Loucy (cell line): ENCODE results near the gene FMNL2.

ENCODE experiments used
- H2AFZ ChIP-seq: fragments of 200-600 bp; sonication (generic); 2 replicates; pipeline ENCODE4 v1.6.0; 2016; ENCODE audit warnings: antibody characterized with exemption, mild to moderate bottlenecking, low read length, moderate library complexity
- H3F3A ChIP-seq: fragments of 200-600 bp; 2 replicates; pipeline ENCODE4 v1.6.0; 2016; ENCODE audit warnings: antibody characterized with exemption, low read depth, mild to moderate bottlenecking
- H3K27me3 ChIP-seq: fragments of 200-600 bp; sonication (generic); 2 replicates; pipeline ENCODE4 v1.6.1; 2014; ENCODE audit warnings: low read length, mild to moderate bottlenecking; ENCODE audit not compliant: insufficient read depth, poor library complexity, severe bottlenecking
- H3K36me3 ChIP-seq: fragments of 200-600 bp; sonication (generic); 2 replicates; pipeline ENCODE4 v1.6.1; 2016; ENCODE audit warnings: low read length; ENCODE audit not compliant: insufficient read depth
- H3K4me1 ChIP-seq: fragments of 200-600 bp; sonication (generic); 2 replicates; pipeline ENCODE4 v1.5.1; 2014; ENCODE audit warnings: low read length, mild to moderate bottlenecking; ENCODE audit not compliant: insufficient read depth, poor library complexity, severe bottlenecking
- H3K4me2 ChIP-seq: fragments of 200-600 bp; sonication (generic); 2 replicates; pipeline ENCODE4 v1.6.0; 2014; ENCODE audit warnings: antibody characterized with exemption, low read length, low read depth, mild to moderate bottlenecking; ENCODE audit not compliant: poor library complexity, severe bottlenecking
- H3K4me3 ChIP-seq: fragments of 200-600 bp; sonication (generic); 2 replicates; pipeline ENCODE4 v1.5.1; 2014; ENCODE audit warnings: low read length, mild to moderate bottlenecking, mixed read lengths; ENCODE audit not compliant: poor library complexity, severe bottlenecking
- H3K79me2 ChIP-seq: fragments of 200-600 bp; sonication (generic); 2 replicates; pipeline ENCODE4 v1.6.1; 2014; ENCODE audit warnings: low read length; ENCODE audit not compliant: insufficient read depth
- H3K9ac ChIP-seq: fragments of 200-600 bp; sonication (generic); 2 replicates; pipeline ENCODE4 v1.6.0; 2014; ENCODE audit warnings: mild to moderate bottlenecking, low read depth, low read length, moderate library complexity; ENCODE audit not compliant: poor library complexity, severe bottlenecking
- H3K9me2 ChIP-seq: fragments of 200-600 bp; sonication (generic); replicated peaks from 2 replicates; pipeline ENCODE4 v1.6.1; 2016; ENCODE audit warnings: low read depth, low read length, mixed read lengths
- H3K9me3 ChIP-seq: fragments of 200-600 bp; sonication (generic); 2 replicates; pipeline ENCODE4 v1.6.1; 2014; ENCODE audit warnings: mild to moderate bottlenecking, antibody characterized with exemption, low read length, low read depth; ENCODE audit not compliant: insufficient read depth
- H4K20me1 ChIP-seq: fragments of 200-600 bp; sonication (generic); 2 replicates; pipeline ENCODE4 v1.6.0; 2014; ENCODE audit warnings: antibody characterized with exemption, low read length, mild to moderate bottlenecking; ENCODE audit not compliant: insufficient read depth, poor library complexity, severe bottlenecking
- EZH2phosphoT487 ChIP-seq: fragments of 200-600 bp; IDR thresholded peaks from 2 replicates; pipeline ENCODE4 v1.6.1; 2018; ENCODE audit warnings: antibody characterized with exemption, mild to moderate bottlenecking, moderate library complexity, borderline replicate concordance
- TF ChIP-seq, protein P1 (sequence below): fragments of 200-600 bp; sonication (generic); conservative IDR thresholded peaks from 2 replicates; pipeline ENCODE4 v1.5.1; 2014; ENCODE audit warnings: mild to moderate bottlenecking, antibody characterized with exemption, low read length

FMNL2 gene

DNA sequence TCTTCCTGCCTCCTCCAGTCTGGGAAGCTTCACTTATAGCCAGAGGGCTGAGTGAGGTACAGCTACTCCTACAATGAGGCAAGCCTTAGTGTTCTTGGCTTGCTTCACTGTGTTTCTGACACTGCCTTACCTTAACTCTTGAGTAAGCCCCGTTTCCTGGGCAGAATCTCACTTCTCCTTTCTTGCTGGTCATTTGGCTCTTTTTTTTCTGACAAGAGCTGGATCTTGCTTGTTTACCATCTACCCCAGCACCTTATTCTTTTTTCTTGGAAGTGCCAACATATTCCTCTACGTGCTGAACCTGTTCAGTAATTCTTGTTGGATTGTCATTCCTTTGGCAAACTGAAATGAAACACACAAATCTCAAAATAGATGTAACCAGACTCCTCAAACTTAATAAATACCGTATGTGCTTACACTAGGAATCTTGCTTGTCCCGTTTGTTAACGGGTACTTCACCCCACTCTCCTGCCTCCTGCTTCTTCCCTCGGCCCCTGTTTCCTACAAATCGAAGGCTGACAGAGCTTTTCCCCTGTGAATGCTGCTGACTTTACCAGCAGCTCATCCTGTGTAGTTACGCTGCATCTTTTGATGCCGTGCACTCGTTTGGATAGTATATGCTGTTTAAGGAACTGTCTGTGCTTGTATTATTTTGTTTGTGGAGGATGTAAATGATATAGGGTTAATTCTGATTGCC, 132.2 kb downstream of the FMNL2 start:
- Histone ChIP-seq H3K4me1 (no peaks in the 10 kb centered on the region), H3K9ac (no peak overlapping the region), H3K4me3 (no peak overlapping the region), H3K4me2 (no peak overlapping the region), H4K20me1 (no peaks in the 10 kb centered on the region), H3F3A (no peaks in the 10 kb centered on the region), H3K36me3 (no peaks in the 10 kb centered on the region), H2AFZ (no peak overlapping the region), H3K9me2 (no peaks in the 10 kb centered on the region), H3K27me3 (no peaks in the 10 kb centered on the region), H3K9me3 (no peaks in the 10 kb centered on the region), H3K79me2 (no peaks in the 10 kb centered on the region)
- TF ChIP-seq EZH2phosphoT487 = no peak
- TF ChIP-seq, protein P1, sequence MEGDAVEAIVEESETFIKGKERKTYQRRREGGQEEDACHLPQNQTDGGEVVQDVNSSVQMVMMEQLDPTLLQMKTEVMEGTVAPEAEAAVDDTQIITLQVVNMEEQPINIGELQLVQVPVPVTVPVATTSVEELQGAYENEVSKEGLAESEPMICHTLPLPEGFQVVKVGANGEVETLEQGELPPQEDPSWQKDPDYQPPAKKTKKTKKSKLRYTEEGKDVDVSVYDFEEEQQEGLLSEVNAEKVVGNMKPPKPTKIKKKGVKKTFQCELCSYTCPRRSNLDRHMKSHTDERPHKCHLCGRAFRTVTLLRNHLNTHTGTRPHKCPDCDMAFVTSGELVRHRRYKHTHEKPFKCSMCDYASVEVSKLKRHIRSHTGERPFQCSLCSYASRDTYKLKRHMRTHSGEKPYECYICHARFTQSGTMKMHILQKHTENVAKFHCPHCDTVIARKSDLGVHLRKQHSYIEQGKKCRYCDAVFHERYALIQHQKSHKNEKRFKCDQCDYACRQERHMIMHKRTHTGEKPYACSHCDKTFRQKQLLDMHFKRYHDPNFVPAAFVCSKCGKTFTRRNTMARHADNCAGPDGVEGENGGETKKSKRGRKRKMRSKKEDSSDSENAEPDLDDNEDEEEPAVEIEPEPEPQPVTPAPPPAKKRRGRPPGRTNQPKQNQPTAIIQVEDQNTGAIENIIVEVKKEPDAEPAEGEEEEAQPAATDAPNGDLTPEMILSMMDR = no peak

DNA sequence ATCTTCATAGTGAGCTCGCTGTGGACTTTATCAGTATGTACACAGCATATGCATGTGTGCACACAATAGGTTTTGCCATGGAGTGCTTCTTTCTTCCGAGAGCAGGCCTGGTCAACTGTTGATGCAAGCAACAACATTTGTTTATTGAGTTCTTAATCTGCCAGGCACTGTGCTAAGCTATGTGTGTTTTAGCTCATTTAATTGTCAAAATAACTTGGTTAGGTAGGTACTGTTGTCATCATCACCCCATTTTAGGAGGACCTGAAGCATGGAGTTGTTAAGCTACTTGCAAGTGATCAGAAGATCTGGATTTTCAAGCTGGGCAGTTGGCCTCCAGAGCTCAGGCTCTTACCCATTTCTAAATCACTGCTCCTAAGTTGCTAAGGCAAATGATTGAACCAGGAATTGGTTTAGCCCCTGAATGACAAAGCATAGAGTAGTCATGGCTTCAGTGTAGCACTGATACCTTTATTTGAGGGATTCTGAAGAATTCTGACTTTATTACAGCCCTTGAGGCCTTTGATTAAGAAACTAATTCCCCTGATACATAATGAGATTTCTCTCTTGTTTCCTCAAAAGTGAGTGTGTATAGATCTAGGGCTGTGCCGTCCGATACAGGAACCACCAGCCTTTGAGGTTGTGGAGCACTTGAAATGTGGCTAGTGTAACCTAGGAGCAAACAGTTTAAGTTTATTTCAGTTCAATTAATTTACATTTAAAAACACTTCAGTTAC, 132.9 kb downstream of the FMNL2 start:
- H3K4me2 ChIP-seq = no peak overlapping the region
- H3K79me2 ChIP-seq = no peaks in the 10 kb centered on the region
- H3K4me3 ChIP-seq = no peak overlapping the region
- TF ChIP-seq EZH2phosphoT487 = no peak
- TF ChIP-seq, protein P1 = no peak
- no peak overlapping the region for H3K9ac ChIP-seq
- no peaks in the 10 kb centered on the region for H3K36me3 ChIP-seq
- no peaks in the 10 kb centered on the region for H3K9me3 ChIP-seq
- no peak overlapping the region for H2AFZ ChIP-seq
- no peaks in the 10 kb centered on the region for H3K27me3 ChIP-seq
- no peaks in the 10 kb centered on the region for H3K4me1 ChIP-seq
- H3K9me2 ChIP-seq = no peaks in the 10 kb centered on the region
- H4K20me1 ChIP-seq = no peaks in the 10 kb centered on the region
- no peaks in the 10 kb centered on the region for H3F3A ChIP-seq

DNA sequence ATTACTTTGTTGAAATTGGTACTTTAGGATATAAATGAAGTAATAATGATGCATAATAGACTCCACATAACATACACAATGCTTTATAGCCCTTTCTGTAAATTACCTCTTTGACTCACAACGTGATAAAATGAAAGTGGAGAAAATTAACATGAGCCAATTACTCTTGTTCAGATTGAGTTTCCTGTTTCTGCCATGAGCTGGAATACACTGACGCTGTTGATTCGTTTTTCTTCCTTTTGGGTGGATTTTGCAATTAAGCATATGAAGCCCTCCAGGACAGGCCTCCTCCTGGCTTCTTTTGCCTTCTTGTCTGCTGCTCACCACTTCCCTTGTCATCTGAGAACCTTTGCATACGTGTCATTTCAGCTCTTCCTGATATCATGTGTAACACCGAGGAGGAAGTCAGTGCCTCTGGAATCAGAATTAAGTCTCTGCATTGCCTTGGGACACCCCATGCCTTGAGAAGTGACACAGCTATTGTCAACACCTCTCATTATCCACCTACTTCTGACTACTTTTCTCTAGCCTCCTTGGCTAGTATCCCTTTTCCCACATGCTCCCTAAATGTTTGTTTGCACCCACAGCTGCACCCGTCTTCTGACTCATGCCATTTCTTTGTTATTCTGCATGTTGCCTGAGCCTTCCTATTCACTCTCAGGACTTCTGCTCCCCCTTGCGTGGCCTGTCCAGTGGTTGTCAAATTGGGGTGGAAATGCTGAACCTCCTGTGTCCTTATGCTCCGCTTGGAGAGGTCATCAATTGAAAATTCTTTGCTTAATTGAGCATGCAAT, 134.1 kb downstream of the FMNL2 start:
- H3K36me3 ChIP-seq = no peaks in the 10 kb centered on the region
- H3K4me1 ChIP-seq = no peaks in the 10 kb centered on the region
- H4K20me1 ChIP-seq = no peaks in the 10 kb centered on the region
- H3K9me3 ChIP-seq = no peaks in the 10 kb centered on the region
- H3K9me2 ChIP-seq = no peaks in the 10 kb centered on the region
- TF ChIP-seq, protein P1 = no peak
- TF ChIP-seq EZH2phosphoT487 = no peak
- no peak overlapping the region for H3K9ac ChIP-seq
- no peaks in the 10 kb centered on the region for H3K79me2 ChIP-seq
- no peaks in the 10 kb centered on the region for H3K27me3 ChIP-seq
- no peak overlapping the region for H3K4me3 ChIP-seq
- no peak overlapping the region for H2AFZ ChIP-seq
- H3K4me2 ChIP-seq = no peak overlapping the region
- no peaks in the 10 kb centered on the region for H3F3A ChIP-seq
